GM12878 (cell line): ENCODE data around the gene NUP37. TPM values are rescaled to one million over a fixed set of nuclear protein-coding genes. Genes with fewer than 3 reads are reported as not detected.

ENCODE experiments used
- ATAC-seq: fragments of 200-7000 bp; cut with Tn5 transposase; 3 replicates; pipeline ENCODE4 v1.9.1; 2020; ENCODE audit warnings: mild to moderate bottlenecking, moderate library complexity
- BruUV-seq: library from RNA; stranded (reverse); fragments of 400-500 nt; replicated peaks from 2 replicates; lab custom pipeline; 2021; lab: Mats Ljungman, UMichigan
- CTCF ChIA-PET: fragments of 300-600 bp; sonication (Branson Sonifier 250); formaldehyde crosslinking; extraction: SDS; loops from one replicate; lab custom pipeline; 2021; ENCODE audit warnings: inconsistent platforms; lab: Yijun Ruan, JAX
- POLR2A ChIA-PET: fragments of 350-600 bp; formaldehyde crosslinking; extraction: SDS; loops from one replicate; lab custom pipeline; 2021; ENCODE audit warnings: inconsistent platforms; lab: Charles Lee
- RAD21 ChIA-PET: fragments of 300-600 bp; sonication (Branson Sonifier 250); formaldehyde crosslinking; loops from one replicate; lab custom pipeline; 2023; ENCODE audit warnings: antibody characterized with exemption; ENCODE audit not compliant: unreplicated experiment; lab: Charles Lee
- SMC1A ChIA-PET: fragments of 300-600 bp; sonication (Branson Sonifier 250); formaldehyde crosslinking; loops from one replicate; lab custom pipeline; 2023; ENCODE audit not compliant: unreplicated experiment, uncharacterized antibody; lab: Charles Lee
- DNase-seq: peaks from one replicate; pipeline ENCODE4 v3.0.0-alpha.2; 2011; ENCODE audit warnings: low read depth, low spot score
- FAIRE-seq: peaks from 3 replicates; lab custom pipeline; 2011; peaks lifted over from hg19 to GRCh38; lab: Jason Lieb, UNC
- H2AFZ ChIP-seq: 2 replicates; pipeline ENCODE4 v1.6.0; 2011; ENCODE audit warnings: low read depth, low read length, control low read depth; ENCODE audit not compliant: control insufficient read depth
- H3K27ac ChIP-seq: 2 replicates; pipeline ENCODE4 v1.5.1; 2011; ENCODE audit warnings: control low read depth; ENCODE audit not compliant: control insufficient read depth, insufficient read depth
- H3K27me3 ChIP-seq, 2 experiments: replicated peaks in 1 of 2; 2 replicates each; pipeline versions ENCODE4 v1.6.0 to v1.6.1; 2011; ENCODE audit warnings: low read length in 1 of 2; ENCODE audit not compliant: control insufficient read depth in 2 of 2, insufficient read depth in 2 of 2
- H3K36me3 ChIP-seq, 2 experiments: 2 replicates each; pipeline ENCODE4 v1.5.1; 2011; ENCODE audit warnings: low read length in 1 of 2; ENCODE audit not compliant: control insufficient read depth in 2 of 2, insufficient read depth in 2 of 2
- H3K4me1 ChIP-seq: 2 replicates; pipeline ENCODE4 v1.6.1; 2011; ENCODE audit warnings: mild to moderate bottlenecking, low read length, moderate library complexity, mixed read lengths; ENCODE audit not compliant: control insufficient read depth, insufficient read depth
- H3K4me2 ChIP-seq: 2 replicates; pipeline ENCODE4 v1.6.0; 2011; ENCODE audit warnings: control low read depth; ENCODE audit not compliant: control insufficient read depth, insufficient read depth
- H3K4me3 ChIP-seq: fragments of 200-600 bp; sonication (generic); 2 replicates; pipeline ENCODE4 v1.5.1; 2016
- H3K79me2 ChIP-seq: 2 replicates; pipeline ENCODE4 v1.6.0; 2011; ENCODE audit warnings: low read length; ENCODE audit not compliant: control insufficient read depth, insufficient read depth
- H3K9ac ChIP-seq: 2 replicates; pipeline ENCODE4 v1.8.0; 2011; ENCODE audit warnings: low read length, control low read depth, mixed read lengths; ENCODE audit not compliant: control insufficient read depth, insufficient read depth
- H3K9me3 ChIP-seq: replicated peaks from 3 replicates; pipeline ENCODE4 v1.5.1; 2011; ENCODE audit warnings: mild to moderate bottlenecking, low read length; ENCODE audit not compliant: control insufficient read depth, insufficient read depth
- H4K20me1 ChIP-seq: 2 replicates; pipeline ENCODE4 v1.6.0; 2011; ENCODE audit not compliant: control insufficient read depth, insufficient read depth
- ASH2L ChIP-seq: fragments of 300-600, 200-600 bp; sonication (generic); IDR thresholded peaks from 2 replicates; pipeline ENCODE4 v1.6.1; 2017; ENCODE audit warnings: low read depth, mild to moderate bottlenecking, borderline replicate concordance
- CEBPZ ChIP-seq: fragments of 150-350 bp; IDR thresholded peaks from 2 replicates; pipeline ENCODE4 v1.6.1; 2016; ENCODE audit warnings: low read depth, low read length
- IRF3 ChIP-seq: fragments of 450-650 bp; IDR thresholded peaks from 2 replicates; pipeline ENCODE4 v1.6.1; 2014; ENCODE audit warnings: mild to moderate bottlenecking
- PAX5 ChIP-seq: IDR thresholded peaks from 2 replicates; pipeline ENCODE4 v1.6.1; 2011; ENCODE audit warnings: low read depth, low read length, borderline replicate concordance
- USF2 ChIP-seq: IDR thresholded peaks from 2 replicates; pipeline ENCODE4 v1.6.1; 2011; ENCODE audit warnings: low read depth, low read length, improper control_type of control experiment, borderline replicate concordance
- WGBS: methylation state at CpG from one replicate; pipeline ENCODE4 v1.1.6; 2016; ENCODE audit warnings: low lambda C conversion rate; ENCODE audit not compliant: insufficient replicate concordance, insufficient coverage; ENCODE audit errors: missing lambda C conversion rate; 5-methylcytosine and 5-hydroxymethylcytosine counted together
- in situ Hi-C: fragments of 300-500 bp; cut with MboI; formaldehyde crosslinking; loops from 9 replicates; pipeline ENCODE4 v1.14.3; 2018; ENCODE audit warnings: mixed read lengths
- intact Hi-C: fragments of 100-400 bp; cut with micrococcal nuclease; formaldehyde crosslinking; loops from one replicate; pipeline ENCODE4 v1.14.2; 2022; ENCODE audit not compliant: unreplicated experiment
- polyA plus RNA-seq, 11 experiments: library from polyadenylated mRNA; depleted of rRNA in 4 of 11; unstranded in 6 of 11; stranded (reverse) in 5 of 11; fragments of >200 nt; fragmentation: Nextera tagmentation in 4 of 11; fragmentation: Illumina TruSeq in 1 of 11; extraction: Ambion mirVana in 4 of 11; extraction: Trizol in 1 of 11; gene quantifications; 1 replicate in 1 of 11; 2 replicates in 10 of 11; pipeline versions ENCODE4 v1.2.1 to v1.2.3, GENCODE V29; 2011 to 2016; ENCODE audit warnings: inconsistent platforms in 2 of 11, missing spikeins in 2 of 11, low read depth in 1 of 11
- total RNA-seq, 4 experiments: library from RNA; depleted of rRNA in 3 of 4; stranded (reverse); fragments of >200 nt in 3 of 4; fragmentation: Illumina TruSeq in 1 of 4; extraction: Trizol in 1 of 4; gene quantifications; 2 replicates each; pipeline versions ENCODE4 v1.2.1 to v1.2.3, GENCODE V29; 2013 to 2021

The NUP37 gene
- total and polyA plus RNA-seq, 10 of the 15 experiments (the other 5 are each of a cell fraction or from before 2014, with no cell fraction given): 51.8 to 250 (median 99.6) TPM

- Histone ChIP-seq H2AFZ (no peak overlapping the region), H3K79me2 (no peaks in the 10 kb centered on the region), H3K27ac (no peak overlapping the region), H3K4me2 (no peak overlapping the region), H3K4me1 (no peaks in the 10 kb centered on the region), H3K27me3 (no peaks in the 10 kb centered on the region), H4K20me1 (no peaks in the 10 kb centered on the region), H3K9ac (no peak overlapping the region)
- ChIA-PET SMC1A (interaction anchor here (1.0 to 2.1 kb wide), 2 partner anchors 12 to 133 kb away, joined by 3 to 10 read pairs; no protein-coding TSS in a partner anchor), RAD21 (interaction anchor here (0.7 kb wide), 1 partner anchor 474 kb away, joined by 3 read pairs; no protein-coding TSS in a partner anchor)
- WGBS: 98% methylated on average over 3 of the region's 3 CpGs
- TF ChIP-seq CEBPZ: no peak
- TF ChIP-seq USF2: no peak
- no peak for TF ChIP-seq IRF3
- TF ChIP-seq ASH2L: no peak
- no peak for TF ChIP-seq PAX5
- TF ChIP-seq, all 136 proteins: peak for 0
- Histone ChIP-seq H3K36me3 (peaks cover 0 to 7% of the 10 kb centered on the region in 2 experiments; a peak in 1 of 4 replicates), H3K9me3 (no peaks in the 10 kb centered on the region), H3K4me3 (no peak overlapping the region)
- ChIA-PET POLR2A (no interaction called here), CTCF (interaction anchor here (0.9 to 1.9 kb wide), 8 partner anchors 16 to 130 kb away, joined by 3 to 6 read pairs (median 4); no protein-coding TSS in a partner anchor)
- no peak for FAIRE-seq
- no peak for ATAC-seq
- in situ Hi-C loops (no loop called here), intact Hi-C loops (loop anchor here (10.0 kb wide), 1 partner anchor 295 kb away; no protein-coding TSS in a partner anchor)
- BruUV-seq: no TSS peak
- DNase-seq: no peak
These were observed 50.2 kb downstream of the NUP37 start for GRCh38 chr12:102069707-102070106.
